Renal cortical epithelial cell (primary cell): ENCODE results near the gene KRTAP4-11. TPM values are rescaled to one million over a fixed set of nuclear protein-coding genes. Genes with fewer than 3 reads are reported as not detected.
"Not testable (repeated sequence)": the region's sequence is repeated elsewhere in the genome, so short reads cannot be mapped to it uniquely, and the experiment has no call there.

Experiments used
- DNase-seq: peaks from one replicate; pipeline ENCODE4 v3.0.0-alpha.2; 2011; ENCODE audit warnings: low read depth
- total RNA-seq: library from RNA; depleted of rRNA; stranded (reverse); fragments of >200 nt; gene quantifications from 2 replicates; pipeline ENCODE4 v1.2.3, GENCODE V29; 2014

The KRTAP4-11 gene
- total RNA-seq, 1 donor from 2014 or later: not detected

- not testable (repeated sequence) for DNase-seq
Observed at GRCh38 chr17:41123991-41124371, 5.8 kb upstream of the KRTAP4-11 start, which contains the start of gene KRTAP4-12. Gene KRTAP4-12, minus strand, starts transcription at chr17:41124182. Its CDS starts 60 bp downstream, at chr17:41124122.

DNA sequence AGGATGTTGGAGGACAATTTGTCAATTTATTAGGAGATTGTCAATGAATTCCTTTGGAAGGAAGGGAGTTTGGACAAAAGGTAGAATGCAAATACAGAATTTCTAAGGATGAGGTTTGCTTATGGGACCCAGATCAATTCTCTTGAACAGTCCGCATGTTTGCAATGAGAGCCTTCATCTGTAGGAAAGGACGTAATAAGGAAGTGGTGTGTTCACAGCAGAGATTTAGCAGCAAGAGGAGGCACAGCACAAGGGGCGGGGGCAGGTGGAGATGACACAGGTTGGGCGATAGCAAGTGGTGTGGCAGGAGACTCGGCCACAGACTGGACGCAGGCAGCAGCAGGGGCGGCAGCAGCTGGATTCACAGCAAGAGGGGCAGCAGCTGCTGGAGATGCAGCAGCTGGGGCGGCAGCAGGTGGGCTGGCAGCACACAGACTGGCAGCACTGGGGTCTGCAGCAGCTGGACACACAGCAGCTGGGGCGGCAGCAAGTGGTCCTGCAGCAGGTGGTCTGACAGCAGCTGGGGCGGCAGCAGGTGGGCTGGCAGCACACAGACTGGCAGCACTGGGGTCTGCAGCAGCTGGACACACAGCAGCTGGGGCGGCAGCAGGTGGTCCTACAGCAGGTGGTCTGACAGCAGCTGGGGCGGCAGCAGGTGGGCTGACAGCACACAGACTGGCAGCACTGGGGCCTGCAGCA is 5.3 kb upstream of the KRTAP4-11 start:
- not testable (repeated sequence) for DNase-seq

GRCh38 chr17:41121742-41122141 is 3.6 kb upstream of the KRTAP4-11 start:
- DNase-seq: no peak

- DNase-seq: not testable (repeated sequence)
Observed at GRCh38 chr17:41119696-41120690, 1.8 kb upstream of the KRTAP4-11 start.

DNA sequence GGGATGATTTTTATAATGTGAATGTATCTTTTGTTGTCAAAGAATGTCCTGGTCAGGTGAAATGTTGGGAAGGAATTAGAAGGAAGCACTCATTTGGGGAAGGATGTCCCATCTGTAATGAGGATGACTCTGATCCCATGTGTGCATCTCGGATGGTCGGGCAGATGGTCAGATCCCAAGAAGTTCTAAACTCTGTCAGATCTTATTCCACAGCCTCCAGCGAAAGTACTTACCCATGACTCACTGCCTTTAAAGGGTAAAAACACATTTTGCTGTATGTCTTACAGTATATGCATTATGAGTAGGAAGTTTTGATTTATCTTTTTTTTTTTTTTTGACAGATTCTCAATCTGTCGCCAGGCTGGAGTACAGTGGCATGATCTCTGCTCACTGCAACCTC is 548 bp upstream of the KRTAP4-11 start:
- DNase-seq: no peak

DNA sequence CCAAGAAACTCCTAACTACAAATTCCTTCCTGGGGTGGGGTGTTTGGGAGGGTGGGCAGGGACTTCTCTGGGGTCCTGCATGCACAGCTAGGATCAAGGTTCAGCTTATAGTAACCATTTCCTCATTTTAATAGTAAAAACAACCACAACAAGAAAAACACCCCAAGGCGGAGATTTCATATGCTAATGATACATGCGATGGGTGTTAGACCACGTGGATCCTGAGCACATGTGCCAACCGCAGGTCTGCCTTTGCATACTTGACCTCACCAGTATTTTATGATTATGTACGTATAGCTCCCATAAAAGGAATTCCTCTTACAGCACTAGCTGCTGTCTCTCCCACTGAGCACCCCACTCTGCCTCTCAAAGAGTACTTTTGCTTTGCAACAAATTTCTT is 1.9 kb downstream of the KRTAP4-11 start:
- DNase-seq: no peak

DNA sequence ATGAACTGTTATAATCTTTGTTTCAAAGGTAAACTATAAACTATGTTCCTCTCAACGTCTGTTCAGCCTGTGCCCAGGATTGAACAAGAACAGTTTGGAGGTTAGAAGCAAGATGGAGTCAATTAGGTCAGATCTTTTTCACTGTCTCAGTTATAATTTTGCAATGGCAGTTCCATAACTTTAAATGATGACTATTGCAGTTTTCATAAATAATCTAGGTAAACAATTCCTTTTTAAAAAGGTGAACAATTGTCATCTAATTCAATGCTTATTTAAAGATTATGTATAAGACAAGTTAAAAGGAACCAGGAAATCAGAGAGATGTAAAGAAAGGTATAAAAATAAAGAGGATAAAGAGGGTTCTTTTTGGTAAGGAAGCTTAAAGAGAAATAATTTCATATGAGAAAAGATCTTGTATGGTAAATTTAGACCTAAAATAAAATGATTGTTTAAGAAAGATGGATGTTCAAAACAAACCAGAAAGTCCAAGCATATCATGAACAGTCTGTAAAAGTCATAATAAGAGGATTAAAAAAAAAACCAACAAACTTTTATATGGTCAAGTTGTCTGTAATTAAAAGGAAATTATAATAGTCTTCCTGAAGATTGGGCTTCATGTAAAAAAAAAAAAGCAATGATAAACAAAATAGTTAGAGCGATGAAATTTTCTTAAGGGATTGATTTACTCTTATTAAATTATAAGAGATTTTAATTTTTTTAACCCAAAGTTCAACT is 6.9 kb downstream of the KRTAP4-11 start:
- no peak for DNase-seq

GRCh38 chr17:41108728-41109386 is 9.3 kb downstream of the KRTAP4-11 start:
- not testable (repeated sequence) for DNase-seq

DNA sequence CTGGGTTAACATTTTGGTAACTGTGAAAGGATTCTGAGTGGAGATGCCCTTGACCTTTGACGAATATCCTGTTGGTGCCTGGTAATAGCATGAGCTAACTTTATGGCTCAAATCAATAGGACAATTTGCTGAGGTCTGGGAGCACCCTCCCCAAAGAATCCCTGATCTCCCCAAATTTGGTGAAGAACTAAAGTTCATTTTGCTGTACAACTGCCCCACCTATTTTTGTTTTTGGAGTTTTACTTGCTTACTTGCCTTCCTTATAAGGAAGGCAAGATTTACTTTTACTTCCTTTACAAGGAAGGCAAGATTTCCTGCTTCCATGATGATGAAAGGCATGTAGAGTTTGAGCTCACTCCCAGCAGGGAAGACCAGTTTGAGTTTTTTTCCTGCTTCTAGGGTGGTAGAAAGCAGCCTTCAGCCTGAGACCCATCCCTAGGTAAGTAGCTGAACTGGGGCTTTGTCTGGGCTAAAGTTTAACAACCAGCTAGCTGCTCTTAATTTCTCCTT is 10.2 kb downstream of the KRTAP4-11 start:
- DNase-seq: peak; percentile 39

DNA sequence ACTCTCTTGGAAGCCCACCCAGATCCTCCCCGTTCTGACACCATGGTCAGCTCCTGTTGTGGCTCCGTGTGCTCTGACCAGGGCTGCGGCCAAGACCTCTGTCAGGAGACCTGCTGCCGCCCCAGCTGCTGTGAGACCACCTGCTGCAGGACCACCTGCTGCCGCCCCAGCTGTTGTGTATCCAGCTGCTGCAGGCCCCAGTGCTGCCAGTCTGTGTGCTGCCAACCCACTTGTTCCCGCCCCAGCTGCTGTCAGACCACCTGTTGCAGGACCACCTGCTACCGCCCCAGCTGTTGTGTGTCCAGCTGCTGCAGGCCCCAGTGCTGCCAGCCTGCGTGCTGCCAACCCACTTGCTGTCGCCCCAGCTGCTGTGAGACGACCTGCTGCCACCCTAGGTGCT is 12.8 kb downstream of the KRTAP4-11 start, which contains the start of gene KRTAP4-9:
Gene KRTAP4-9, plus strand, starts transcription at position 43 of the 400 bp plus-strand sequence. Its CDS starts 0 bp downstream, at position 43.
- DNase-seq: not testable (repeated sequence)

DNA sequence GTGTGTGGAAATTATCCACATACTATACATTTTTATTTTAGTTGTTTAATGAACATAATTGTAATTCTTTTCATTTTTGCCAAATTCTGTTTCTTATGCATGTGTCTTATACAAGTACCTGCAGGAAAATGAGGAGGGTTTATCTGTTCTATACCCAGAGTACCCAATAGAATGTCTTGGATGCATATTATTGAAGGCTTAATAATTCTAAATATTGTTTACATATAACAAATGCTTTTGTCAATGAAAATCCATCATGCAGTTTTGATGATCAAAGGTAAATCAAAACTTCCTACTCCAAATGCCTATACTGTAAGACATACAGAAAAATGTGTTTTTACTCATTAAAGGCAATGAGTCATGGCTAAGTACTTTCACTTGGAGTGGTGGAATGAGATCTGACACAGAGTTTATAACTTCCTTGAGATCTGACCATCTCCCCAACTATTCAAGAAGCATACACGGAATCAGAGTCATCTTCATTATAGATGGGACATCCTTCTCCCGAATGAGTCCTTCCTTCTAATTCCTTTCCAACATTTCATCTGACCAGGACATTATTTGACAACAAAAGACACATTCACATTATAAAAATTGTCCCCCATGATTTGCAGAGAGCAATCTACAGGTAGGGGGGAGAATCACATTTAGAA is 13.7 kb downstream of the KRTAP4-11 start:
- peak; percentile 50 for DNase-seq

- no peak for DNase-seq
Observed at GRCh38 chr17:41103896-41104295, 14.3 kb downstream of the KRTAP4-11 start.

DNA sequence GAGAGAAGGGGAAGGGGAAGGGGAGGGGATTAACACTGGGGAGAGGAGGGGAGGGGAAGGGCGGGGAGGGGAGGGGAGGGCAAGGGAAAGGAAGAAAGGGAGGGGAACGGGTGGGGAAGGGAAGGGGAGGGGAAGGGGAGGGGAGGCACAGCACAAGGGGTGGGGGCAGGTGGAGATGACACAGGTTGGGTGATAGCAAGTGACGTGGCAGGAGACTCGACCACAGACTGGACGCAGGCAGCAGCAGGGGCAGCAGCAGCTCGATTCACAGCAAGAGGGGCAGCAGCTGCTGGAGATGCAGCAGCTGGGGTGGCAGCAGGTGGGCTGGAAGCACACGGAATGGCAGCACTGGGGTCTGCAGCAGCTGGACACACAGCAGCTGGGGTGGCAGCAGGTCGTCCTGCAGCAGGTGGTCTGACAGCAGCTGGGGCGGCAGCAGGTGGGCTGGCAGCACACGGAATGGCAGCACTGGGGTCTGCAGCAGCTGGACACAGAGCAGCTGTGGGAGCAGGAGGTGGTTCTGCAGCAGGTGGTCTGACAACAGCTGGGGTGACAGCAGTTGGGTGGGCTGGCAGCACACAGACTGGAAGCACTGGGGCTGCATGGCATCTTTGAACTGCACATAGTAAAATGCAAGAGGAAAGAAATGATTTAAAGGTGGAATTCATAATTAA is 16.4 kb downstream of the KRTAP4-11 start, which contains the start of gene KRTAP4-16:
Gene KRTAP4-16, minus strand, starts transcription at position 624 of the 674 bp plus-strand sequence. Its CDS starts 0 bp downstream, at position 624.
- DNase-seq: no peak

DNA sequence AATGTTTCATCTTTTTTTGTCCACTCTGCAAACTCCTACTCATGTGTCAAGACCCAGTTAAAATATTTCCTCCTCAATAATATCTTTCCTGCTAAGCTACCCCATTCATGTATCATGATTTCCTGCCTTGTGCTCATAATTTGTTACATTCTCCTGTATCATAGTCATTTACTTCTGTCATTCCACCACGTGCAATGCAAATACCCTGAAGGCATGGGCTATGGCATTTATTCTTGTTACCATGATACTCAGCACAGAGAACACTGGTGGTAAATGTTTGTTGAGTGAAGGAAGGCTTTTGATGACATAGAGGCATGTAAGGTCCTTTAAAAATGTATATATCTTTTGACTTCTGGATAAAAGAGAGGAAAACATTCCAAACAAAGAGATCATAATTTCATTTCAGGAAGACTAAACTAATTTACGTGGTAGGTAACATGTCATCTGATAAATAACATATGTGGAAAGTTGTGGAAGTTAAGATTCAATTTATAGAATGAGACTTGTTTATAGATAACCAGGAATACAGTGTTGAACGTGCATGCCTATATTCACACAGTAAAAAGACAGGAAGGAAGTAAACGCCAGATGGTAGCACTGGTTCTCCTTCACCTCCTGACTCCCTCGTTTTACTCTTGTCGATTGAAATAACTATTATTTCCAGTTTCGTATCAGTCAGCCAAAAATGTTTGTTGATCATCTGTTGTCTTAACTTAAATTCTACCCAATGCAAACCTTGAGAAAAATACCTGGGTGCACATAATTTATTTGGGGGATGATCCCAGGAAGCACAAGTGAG is 18.3 kb downstream of the KRTAP4-11 start:
- peak; percentile 50 for DNase-seq

DNA sequence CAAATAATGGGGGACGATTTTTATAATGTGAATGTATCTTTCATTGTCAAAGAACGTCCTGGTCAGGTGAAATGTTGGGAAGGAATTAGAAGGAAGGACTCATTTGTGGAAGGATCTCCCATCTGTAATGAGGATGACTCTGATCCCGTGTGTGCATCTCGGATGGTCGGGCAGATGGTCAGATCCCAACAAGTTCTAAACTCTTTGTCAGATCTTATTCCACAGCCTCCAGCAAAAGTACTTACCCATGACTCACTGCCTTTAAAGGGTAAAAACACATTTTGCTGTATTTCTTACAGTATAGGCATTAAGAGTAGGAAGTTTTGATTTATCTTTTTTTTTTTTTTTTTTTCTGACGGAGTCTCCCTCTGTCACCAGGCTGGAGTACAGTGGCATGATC is 19.7 kb downstream of the KRTAP4-11 start:
- DNase-seq: no peak

GRCh38 chr17:41098042-41098441 is 20.1 kb downstream of the KRTAP4-11 start, which contains the start of gene KRTAP4-8:
Gene KRTAP4-8, minus strand, starts transcription at chr17:41098142. Its CDS starts 58 bp downstream, at chr17:41098084.
- no peak for DNase-seq

DNA sequence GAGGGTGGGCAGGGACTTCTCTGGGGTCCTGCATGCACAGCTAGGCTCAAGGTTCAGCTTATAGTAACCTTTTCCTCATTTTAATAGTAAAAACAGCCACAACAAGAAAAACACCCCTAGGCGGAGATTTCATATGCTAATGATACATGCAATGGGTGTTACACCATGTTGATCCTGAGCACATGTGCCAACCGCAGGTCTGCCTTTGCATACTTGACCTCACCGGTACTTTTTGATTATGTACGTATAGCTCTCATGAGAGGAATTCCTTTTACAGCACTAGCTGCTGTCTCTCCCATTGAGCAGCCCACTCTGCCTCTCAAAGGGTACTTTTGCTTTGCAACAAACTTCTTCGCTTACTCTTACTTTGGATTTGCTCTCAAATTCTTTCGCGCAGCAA is 22.1 kb downstream of the KRTAP4-11 start:
- no peak for DNase-seq

GRCh38 chr17:41088760-41089352 is 29.3 kb downstream of the KRTAP4-11 start:
- not testable (repeated sequence) for DNase-seq
